AG09309 (cell line): Measurements from ENCODE around the gene GPR137.
A peak's percentile ranks its signal among the peaks of the same experiment; 100 is the strongest.

ENCODE experiments used
- DNase-seq: peaks from one replicate; pipeline ENCODE4 v3.0.0-alpha.2; 2010; ENCODE audit warnings: low read depth
- H3K4me3 ChIP-seq: 2 replicates; pipeline ENCODE4 v1.5.1; 2011; ENCODE audit warnings: mild to moderate bottlenecking, low read depth, low read length, moderate library complexity; ENCODE audit not compliant: control insufficient read depth
- TF ChIP-seq, protein P1 (sequence below): IDR thresholded peaks from 2 replicates; pipeline ENCODE4 v1.5.1; 2011; ENCODE audit warnings: mild to moderate bottlenecking, low read depth, low read length, inconsistent platforms; ENCODE audit not compliant: insufficient read depth, control insufficient read depth; ENCODE audit errors: missing control alignments

GPR137 gene

GRCh38 chr11:64241241-64241490, 44.5 kb upstream of the GPR137 start:
- TF ChIP-seq, protein P1, sequence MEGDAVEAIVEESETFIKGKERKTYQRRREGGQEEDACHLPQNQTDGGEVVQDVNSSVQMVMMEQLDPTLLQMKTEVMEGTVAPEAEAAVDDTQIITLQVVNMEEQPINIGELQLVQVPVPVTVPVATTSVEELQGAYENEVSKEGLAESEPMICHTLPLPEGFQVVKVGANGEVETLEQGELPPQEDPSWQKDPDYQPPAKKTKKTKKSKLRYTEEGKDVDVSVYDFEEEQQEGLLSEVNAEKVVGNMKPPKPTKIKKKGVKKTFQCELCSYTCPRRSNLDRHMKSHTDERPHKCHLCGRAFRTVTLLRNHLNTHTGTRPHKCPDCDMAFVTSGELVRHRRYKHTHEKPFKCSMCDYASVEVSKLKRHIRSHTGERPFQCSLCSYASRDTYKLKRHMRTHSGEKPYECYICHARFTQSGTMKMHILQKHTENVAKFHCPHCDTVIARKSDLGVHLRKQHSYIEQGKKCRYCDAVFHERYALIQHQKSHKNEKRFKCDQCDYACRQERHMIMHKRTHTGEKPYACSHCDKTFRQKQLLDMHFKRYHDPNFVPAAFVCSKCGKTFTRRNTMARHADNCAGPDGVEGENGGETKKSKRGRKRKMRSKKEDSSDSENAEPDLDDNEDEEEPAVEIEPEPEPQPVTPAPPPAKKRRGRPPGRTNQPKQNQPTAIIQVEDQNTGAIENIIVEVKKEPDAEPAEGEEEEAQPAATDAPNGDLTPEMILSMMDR = no peak
- H3K4me3 ChIP-seq = peak overlapping the region; percentile 75
- peak; percentile 96 for DNase-seq

- DNase-seq = no peak
- TF ChIP-seq, protein P1 = no peak
- H3K4me3 ChIP-seq = peak overlapping the region; percentile 84
Measured at GRCh38 chr11:64241491-64242374, 43.9 kb upstream of the GPR137 start.

DNA sequence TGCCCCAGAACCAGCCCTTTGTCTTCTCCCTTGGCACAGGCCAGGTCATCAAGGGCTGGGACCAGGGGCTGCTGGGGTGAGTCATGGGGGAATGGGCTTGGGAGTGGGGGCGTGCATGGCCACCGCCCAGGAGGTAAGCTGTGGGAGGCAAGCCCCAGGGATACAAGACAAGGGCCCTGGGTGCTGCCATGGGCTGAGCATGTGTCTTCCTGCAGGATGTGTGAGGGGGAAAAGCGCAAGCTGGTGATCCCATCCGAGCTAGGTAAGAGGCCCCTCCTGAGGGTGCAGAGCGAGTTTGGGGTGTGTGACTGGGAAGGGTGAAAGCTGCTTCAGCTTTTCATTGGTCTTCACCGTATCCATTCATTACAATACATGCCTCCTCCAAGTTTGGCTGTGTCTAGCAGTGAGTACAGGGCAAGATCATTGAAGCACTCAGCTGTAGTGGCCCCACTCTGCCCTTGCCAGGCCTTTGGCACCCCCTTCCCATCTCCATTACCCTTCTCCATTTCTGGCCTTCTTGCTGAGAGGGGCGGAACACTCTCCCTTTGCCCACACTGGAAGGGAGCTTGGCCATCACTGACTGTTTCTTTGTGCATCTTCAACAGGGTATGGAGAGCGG, 42.3 kb upstream of the GPR137 start:
- no peak for DNase-seq
- TF ChIP-seq, protein P1 = no peak
- H3K4me3 ChIP-seq = peak overlapping the region; percentile 2; the same call in 1 of the 2 replicates

- no peak overlapping the region for H3K4me3 ChIP-seq
- TF ChIP-seq, protein P1 = no peak
Measured at GRCh38 chr11:64244107-64244506, 41.5 kb upstream of the GPR137 start.

DNA sequence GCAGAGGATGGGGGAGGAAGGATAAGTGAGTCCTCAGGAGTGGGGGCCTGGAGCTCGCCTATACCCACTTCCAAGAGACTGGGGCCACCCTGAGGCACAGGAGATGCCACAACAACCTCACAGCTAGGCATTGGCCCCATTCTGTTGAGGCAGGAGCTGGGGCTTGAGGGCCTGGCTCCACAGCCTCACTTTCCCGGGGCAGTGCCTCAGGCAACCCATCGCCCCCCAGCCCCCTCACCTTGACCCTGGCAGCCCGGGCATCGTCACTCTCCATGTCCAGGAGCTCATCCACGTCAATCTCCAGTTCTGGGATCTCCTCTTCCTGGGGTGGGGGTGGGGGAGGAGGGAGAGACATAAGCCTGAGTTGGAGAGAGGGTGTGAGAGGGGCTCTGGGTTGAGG, 40.7 kb upstream of the GPR137 start:
- TF ChIP-seq, protein P1 = no peak
- peak overlapping the region; percentile 95 for H3K4me3 ChIP-seq
- no peak for DNase-seq

More at GRCh38 chr11:64244107-64244506, 41.5 kb upstream of the GPR137 start:
- DNase-seq = no peak

GRCh38 chr11:64245401-64245796, 40.2 kb upstream of the GPR137 start:
- TF ChIP-seq, protein P1 = no peak
- peak overlapping the region; percentile 95 for H3K4me3 ChIP-seq
- DNase-seq = no peak
